Panc1 (cell line): ENCODE results near the gene NPEPL1.

Source experiments
- CTCF ChIP-seq: fragments of 450-650 bp; IDR thresholded peaks from 2 replicates; pipeline ENCODE4 v1.5.1; 2017; ENCODE audit warnings: mild to moderate bottlenecking
- POLR2AphosphoS5 ChIP-seq: IDR thresholded peaks from 2 replicates; pipeline ENCODE4 v1.6.1; 2012; ENCODE audit warnings: mild to moderate bottlenecking, low read depth, low read length, moderate library complexity
- REST ChIP-seq, 2 experiments: IDR thresholded peaks; 2 replicates each; pipeline ENCODE4 v1.6.1; 2011 to 2012; ENCODE audit warnings: low read depth in 2 of 2, control low read depth in 1 of 2, low read length in 1 of 2, mild to moderate bottlenecking in 1 of 2, moderate library complexity in 1 of 2; ENCODE audit not compliant: insufficient read depth in 1 of 2

- no peak for TF ChIP-seq CTCF
- TF ChIP-seq POLR2AphosphoS5, result no peak
- no peak for TF ChIP-seq REST (IDR thresholded peaks at IDR 0.05; ENCODE audit: insufficient read depth in 1 of 2, low read depth in 2 of 2, low read length in 1 of 2)
Measured at GRCh38 chr20:58691773-58692578, 624 bp upstream of the NPEPL1 start.
